DMS 273 (cell line): Measurements from ENCODE around the gene HIF1A.
A peak's percentile ranks its signal among the peaks of the same experiment; 100 is the strongest.

ENCODE experiments used
- DNase-seq: peaks from one replicate; lab custom pipeline; 2025; ENCODE audit not compliant: unreplicated experiment; lab: John Stamatoyannopoulos, UW

HIF1A gene

GRCh38 chr14:61672796-61673195, 22.5 kb upstream of the HIF1A start:
- DNase-seq: no peak

- no peak for DNase-seq
Observed at GRCh38 chr14:61673305-61673704, 22.0 kb upstream of the HIF1A start.

DNA sequence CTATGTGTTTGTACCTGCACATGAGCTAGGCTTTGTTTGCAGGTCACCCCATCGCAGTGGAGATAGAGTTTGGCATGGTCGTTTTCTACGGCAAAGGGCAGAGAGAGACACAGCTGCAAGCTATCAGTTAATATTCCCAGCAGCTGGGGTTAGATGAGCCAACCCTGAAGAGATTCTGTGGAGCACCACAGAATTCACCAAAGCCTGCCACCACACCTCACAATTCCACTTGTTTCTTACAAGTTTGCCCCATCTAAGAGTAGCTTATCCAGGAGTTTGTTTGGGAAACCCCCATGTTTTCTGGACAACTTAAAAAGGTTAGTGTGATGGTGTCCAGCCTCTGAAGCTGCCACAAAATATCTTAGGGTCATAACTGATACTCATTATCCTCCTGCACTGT, 20.0 kb upstream of the HIF1A start:
- DNase-seq: no peak

DNA sequence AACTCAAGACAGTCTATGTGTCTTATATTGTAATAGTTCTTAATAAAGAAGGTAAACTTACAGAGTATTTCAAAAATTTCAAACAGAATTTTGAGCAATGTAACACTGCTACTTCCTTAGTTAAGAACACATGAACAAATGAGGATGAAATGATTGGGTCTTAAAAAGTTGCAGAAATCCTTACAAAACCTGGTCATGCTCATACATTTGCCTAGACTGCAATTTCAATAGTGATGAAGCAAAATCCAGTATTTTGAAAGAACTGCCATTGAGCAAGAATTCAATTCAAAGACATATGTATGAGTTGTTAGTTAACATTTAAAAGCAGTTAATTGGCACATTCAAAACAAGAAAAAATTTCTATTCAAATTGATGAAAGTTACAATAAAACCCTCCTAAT, 17.8 kb upstream of the HIF1A start:
- no peak for DNase-seq

DNA sequence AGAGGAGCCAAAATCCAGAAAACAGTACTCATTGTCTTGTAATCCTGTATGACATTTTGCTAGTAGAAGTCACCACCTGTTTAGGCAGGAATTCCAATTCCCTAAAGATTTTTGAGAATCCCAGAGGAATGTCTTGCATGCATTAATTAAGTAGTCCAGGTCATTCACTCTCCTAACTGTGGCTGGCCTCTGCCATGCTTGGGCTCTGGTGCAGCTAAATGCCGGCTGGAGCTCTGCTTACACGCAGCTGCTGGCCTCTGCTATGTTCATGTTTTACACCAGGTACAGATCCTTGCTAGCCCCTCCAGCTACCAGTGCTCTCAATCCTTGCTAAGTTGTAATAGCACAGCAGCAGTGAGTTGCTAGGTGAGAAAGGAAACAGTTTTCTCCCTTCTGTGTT, 16.3 kb upstream of the HIF1A start:
- DNase-seq: peak; percentile 10

DNA sequence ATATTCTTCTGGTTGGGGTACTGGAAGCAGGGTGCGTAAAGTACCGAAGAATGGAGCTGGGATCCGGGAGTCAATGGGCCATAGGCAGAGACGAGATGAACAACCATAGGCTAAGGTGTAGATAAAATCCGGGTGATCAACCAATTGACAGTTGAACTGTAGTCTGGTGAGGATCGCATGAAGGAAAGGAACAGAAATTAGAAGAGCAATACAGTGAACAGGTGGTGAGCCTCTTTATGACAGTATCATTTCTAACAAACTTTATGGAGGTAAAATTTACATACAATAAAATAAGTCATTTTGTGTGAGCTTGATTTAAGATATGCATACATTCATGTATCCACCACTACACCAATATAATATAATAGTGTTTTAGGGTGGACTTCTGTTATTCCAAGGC, 13.9 kb upstream of the HIF1A start:
- DNase-seq: no peak

- no peak for DNase-seq
Observed at GRCh38 chr14:61683108-61683507, 12.2 kb upstream of the HIF1A start.

- DNase-seq: no peak
Observed at GRCh38 chr14:61690039-61690438, 5.3 kb upstream of the HIF1A start.

GRCh38 chr14:61690982-61691381, 4.3 kb upstream of the HIF1A start:
- no peak for DNase-seq

- no peak for DNase-seq
Observed at GRCh38 chr14:61691495-61691894, 3.8 kb upstream of the HIF1A start.

DNA sequence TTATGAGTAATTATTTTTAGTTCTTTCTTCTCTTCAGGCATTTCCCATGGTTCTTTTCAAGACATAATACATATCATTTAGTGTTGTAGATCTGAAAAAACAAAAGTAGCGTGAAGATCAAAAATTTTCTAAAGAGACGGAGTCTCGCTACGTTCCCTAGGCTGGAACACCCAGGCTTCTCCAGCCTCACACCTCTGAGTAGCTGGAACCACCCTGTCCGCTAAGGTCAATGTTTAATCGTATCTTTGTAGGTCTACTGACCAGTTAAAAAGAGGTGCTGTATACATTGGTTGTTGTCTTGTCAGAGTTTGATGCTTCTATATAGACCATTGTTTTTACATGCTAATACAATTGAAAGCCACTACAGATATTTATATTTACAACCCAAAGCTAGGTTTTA, 1.3 kb upstream of the HIF1A start:
- DNase-seq: no peak

DNA sequence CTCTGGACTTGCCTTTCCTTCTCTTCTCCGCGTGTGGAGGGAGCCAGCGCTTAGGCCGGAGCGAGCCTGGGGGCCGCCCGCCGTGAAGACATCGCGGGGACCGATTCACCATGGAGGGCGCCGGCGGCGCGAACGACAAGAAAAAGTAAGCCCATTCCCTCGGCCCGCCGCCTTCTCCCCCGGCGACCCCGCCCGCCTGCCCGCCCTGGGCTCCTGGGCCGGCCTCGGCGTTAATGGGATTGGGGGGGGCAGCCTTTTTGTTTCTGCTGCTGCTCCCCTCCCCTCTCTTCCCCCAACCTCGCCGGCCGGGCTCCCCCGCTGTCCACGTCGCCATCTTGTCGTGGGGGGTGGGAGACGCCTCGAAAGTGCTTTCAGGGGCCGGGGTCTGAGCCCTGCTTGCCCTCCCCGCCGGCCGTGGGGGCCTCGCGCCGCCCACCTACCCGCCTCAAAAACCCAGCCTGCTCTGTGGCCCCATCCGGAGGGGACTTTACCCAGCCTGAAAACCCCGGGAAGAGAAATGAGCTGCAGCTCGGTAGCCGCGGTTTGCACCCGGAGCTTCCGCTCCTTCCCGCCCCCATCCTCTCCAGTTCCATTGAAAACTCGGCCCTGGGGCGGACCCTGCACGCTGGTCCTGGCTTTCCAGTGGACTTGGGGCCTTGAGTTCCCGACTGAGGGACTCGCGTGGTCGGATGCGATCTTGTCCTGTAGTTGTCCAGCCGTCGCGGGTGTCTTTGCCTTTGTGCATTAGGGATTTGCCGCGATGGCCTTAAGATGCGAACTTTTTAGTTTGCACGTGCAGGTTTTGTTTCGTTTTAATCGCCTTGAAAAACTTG, 598 bp downstream of the HIF1A start:
- DNase-seq: peak; percentile 91

DNA sequence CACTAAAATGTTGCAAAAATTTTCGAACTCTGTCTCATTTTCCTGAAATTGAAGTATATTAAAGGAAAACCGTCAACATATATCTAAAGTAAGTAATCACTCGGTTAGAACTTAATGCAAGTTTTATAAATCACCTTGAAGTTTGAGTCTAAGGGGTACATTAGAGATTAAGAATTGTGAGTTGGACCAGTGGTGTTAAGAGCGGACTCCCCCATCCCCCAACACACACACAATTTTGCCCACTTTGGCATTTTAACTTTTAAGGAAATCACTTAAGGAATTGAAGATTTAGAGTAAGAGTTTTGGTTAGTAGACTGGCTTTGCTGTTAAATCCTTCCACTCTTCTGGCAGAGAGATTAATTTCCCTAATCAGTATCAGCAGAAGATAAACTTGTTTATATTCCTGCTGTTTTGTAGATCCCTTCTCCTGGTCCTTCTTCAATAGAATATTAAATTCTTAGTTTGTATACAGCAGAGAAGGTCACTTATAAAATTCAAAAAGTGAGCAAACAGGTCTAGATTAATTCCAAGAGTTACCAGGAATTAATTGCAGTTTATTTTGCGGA, 1.5 kb downstream of the HIF1A start:
- peak; percentile 22 for DNase-seq

DNA sequence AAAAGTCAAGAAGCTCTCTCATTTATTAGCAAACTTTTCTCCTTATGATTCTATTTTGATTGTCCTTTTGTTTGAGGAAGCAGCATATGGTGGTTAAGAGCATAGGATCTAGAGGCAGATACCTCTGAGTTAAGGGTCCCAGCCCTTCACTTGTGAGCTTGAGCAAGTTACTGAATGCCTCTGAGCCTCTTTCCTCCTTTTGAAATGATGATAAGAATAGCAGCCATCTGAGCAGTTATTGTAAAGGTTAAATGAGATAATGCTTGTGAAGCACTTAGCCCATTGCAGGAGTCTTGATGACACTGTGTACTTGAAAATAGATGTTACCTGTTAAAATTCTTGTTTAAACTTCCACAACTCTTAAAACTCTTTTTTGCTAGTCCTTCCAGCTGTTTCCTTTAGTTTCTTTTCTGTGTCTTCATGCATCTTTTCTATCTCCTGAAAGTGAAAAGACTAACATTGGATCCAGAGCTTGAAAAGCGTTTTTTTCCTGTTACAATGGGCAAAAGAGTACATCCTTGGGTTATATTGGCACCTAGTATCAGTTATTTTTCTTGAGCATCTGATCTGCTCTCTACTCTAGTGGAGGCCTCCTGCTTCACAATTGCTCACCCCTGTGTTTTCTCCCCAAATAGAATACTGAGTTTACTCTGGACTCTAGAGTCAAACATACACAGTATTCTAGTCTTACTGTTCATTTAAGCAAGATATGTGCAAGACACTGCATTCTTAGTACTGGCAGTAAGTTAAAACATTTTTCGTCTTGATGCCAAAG, 3.1 kb downstream of the HIF1A start:
- DNase-seq: peak; percentile 28

DNA sequence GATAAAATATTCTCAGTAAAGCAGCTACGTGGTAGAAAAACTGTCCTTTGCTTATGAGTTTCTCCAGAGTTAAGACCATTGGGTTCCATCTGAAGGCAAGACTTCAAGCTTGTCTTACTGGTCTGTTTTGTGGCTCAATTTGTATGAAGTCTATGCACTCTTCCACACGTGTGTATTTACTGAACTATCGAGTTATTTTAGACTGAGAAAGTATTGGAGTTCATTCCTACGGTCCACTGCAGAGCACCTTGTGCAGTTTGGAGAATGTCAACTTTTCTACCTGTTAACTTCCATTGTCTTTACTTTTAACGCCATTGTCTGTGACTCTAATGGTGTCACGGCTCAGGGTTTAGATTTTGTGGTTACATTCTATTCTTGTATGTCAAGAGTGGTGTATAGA, 3.7 kb downstream of the HIF1A start:
- DNase-seq: no peak

- DNase-seq: no peak
Observed at GRCh38 chr14:61700104-61700886, 5.0 kb downstream of the HIF1A start.

GRCh38 chr14:61701946-61702345, 6.6 kb downstream of the HIF1A start:
- no peak for DNase-seq

GRCh38 chr14:61703342-61704129, 8.2 kb downstream of the HIF1A start:
- DNase-seq: no peak

DNA sequence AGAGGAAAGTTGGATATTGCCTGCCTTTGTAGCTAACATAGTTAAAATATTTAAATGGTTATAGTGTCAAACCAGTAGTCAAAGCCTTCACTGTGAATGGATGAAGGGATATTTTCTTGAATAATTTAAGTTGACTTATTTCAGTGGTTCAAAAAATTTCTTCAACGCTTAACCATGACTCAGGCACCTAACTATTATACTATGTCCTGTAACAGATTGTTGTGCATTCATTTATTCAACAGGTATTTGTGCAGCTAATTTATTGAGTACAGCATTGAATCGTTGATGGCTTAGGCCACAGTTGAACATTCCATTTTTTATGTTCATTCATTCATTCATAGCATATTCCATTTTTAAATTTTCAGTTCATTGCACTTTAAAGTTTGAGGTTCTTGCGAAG, 9.2 kb downstream of the HIF1A start:
- DNase-seq: no peak

DNA sequence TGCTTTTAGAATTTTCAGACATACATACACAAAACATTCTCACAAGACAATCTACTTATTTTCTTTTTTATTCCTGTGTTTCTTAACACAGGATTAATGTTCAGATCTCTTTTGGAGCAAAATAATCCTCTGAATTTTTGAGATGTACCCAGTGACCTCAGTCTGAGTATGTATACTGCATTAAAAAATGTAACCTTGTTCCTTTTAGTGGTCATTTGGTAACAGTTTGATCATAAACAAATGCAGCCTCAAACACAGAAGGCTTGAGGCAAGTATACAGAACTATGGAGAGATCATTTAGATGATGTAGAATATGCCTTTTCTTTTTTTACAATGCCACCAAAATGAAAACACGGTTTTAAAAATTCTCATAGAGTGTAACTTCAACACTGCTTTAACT, 9.7 kb downstream of the HIF1A start:
- no peak for DNase-seq
